ENCODE measurements around the gene SEC16B.
A peak's percentile ranks its signal among the peaks of the same experiment; 100 is the strongest.
"Not testable (repeated sequence)": the region's sequence is repeated elsewhere in the genome, so short reads cannot be mapped to it uniquely, and the experiment has no call there.

SEC16B gene

GRCh38 chr1:177969825-177970371 is at the start of gene SEC16B:
Gene SEC16B (minus strand): TSS chr1:177970058. CDS start chr1:177967981, 2,077 bp downstream.
- DNase-seq (ENCODE audit: low read depth in 2 of 2), result no peak

- DNase-seq (ENCODE audit: low read depth in 2 of 2), result no peak
Observed at GRCh38 chr1:178019622-178020021, 49.8 kb upstream of the SEC16B start.

- no peak for DNase-seq (ENCODE audit: low read depth in 2 of 2)
Observed at GRCh38 chr1:178019208-178019607, 49.4 kb upstream of the SEC16B start.

GRCh38 chr1:178017517-178017916 is 47.7 kb upstream of the SEC16B start:
- no peak for DNase-seq (ENCODE audit: low read depth in 2 of 2)

GRCh38 chr1:178011864-178012503 is 42.1 kb upstream of the SEC16B start:
- no peak for DNase-seq (ENCODE audit: low read depth in 2 of 2)

- peak in 1 of 2 experiments; percentile 8 for DNase-seq (ENCODE audit: low read depth in 2 of 2)
Observed at GRCh38 chr1:178011465-178011828, 41.6 kb upstream of the SEC16B start.

- no peak for DNase-seq (ENCODE audit: low read depth in 2 of 2)
Observed at GRCh38 chr1:178010674-178011464, 41.0 kb upstream of the SEC16B start.

GRCh38 chr1:178006043-178006442 is 36.2 kb upstream of the SEC16B start:
- no peak for DNase-seq (ENCODE audit: low read depth in 2 of 2)

GRCh38 chr1:178005450-178005849 is 35.6 kb upstream of the SEC16B start:
- no peak for DNase-seq (ENCODE audit: low read depth in 2 of 2)

- no peak for DNase-seq (ENCODE audit: low read depth in 2 of 2)
Observed at GRCh38 chr1:178004926-178005391, 35.1 kb upstream of the SEC16B start.

GRCh38 chr1:177998696-177999631 is 29.1 kb upstream of the SEC16B start:
- no peak for DNase-seq (ENCODE audit: low read depth in 2 of 2)

- no peak for DNase-seq (ENCODE audit: low read depth in 2 of 2)
Observed at GRCh38 chr1:177996957-177997356, 27.1 kb upstream of the SEC16B start.

- DNase-seq (ENCODE audit: low read depth in 2 of 2), result no peak
Observed at GRCh38 chr1:177995369-177995768, 25.5 kb upstream of the SEC16B start.

GRCh38 chr1:177986281-177986680 is 16.4 kb upstream of the SEC16B start:
- not testable (repeated sequence) for DNase-seq (ENCODE audit: low read depth in 2 of 2)

GRCh38 chr1:177984761-177985160 is 14.9 kb upstream of the SEC16B start:
- DNase-seq (ENCODE audit: low read depth in 2 of 2), result no peak

GRCh38 chr1:177984136-177984525 is 14.3 kb upstream of the SEC16B start:
- peak; percentile 91 to 92 for DNase-seq (ENCODE audit: low read depth in 2 of 2)

GRCh38 chr1:177983482-177984135 is 13.8 kb upstream of the SEC16B start:
- peak; percentile 46 to 52 for DNase-seq (ENCODE audit: low read depth in 2 of 2)

GRCh38 chr1:177983077-177983476 is 13.2 kb upstream of the SEC16B start:
- DNase-seq (ENCODE audit: low read depth in 2 of 2), result no peak

GRCh38 chr1:177981200-177981599 is 11.3 kb upstream of the SEC16B start:
- DNase-seq (ENCODE audit: low read depth in 2 of 2), result no peak

- no peak for DNase-seq (ENCODE audit: low read depth in 2 of 2)
Observed at GRCh38 chr1:177979272-177979671, 9.4 kb upstream of the SEC16B start.

- no peak for DNase-seq (ENCODE audit: low read depth in 2 of 2)
Observed at GRCh38 chr1:177978530-177978929, 8.7 kb upstream of the SEC16B start.
